ENCODE measurements around the gene ZNF205.

DNA sequence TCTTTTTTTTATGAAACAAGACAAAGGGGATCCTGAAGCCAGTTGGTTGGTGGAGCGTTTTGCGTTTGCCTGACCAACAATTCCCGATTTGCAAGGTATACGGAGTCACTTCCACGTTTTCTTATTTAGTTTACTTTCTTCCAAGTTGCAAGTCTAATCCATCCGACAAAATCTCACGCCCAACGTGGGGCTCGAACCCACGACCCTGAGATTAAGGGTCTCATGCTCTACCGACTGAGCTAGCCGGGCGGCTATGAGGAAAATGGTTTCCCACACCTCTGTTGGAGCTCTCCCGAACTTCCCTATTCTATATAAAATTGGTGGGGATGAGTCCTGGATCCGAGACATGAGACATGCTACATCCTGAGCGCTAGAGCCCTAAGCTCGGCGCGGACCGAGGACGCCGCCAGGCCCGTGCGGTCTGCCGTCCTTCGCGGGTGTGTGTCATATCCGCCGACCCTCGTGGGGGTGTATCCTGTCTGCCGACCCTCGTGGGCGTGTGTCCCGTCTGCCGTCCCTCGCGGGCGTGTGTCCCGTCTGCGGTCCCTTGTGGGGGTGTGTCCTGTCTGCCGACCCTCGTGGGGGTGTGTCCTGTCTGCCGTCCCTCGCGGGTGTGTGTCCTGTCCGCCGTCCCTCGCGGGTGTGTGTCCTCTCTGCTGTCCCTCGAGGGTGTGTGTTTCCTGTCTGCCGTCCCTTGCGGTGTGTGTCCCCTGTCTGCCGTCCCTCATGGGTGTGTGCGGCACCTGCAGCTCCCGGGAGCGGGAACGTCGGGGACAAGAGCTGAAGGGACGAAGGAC lies 45.0 kb downstream of the ZNF205 start:
- TF ChIP-seq POLR2AphosphoS5 (IDR thresholded peaks at IDR 0.05; ENCODE audit: low read depth, low read length) (no peak), TAF1 (IDR thresholded peaks at IDR 0.05; ENCODE audit: borderline replicate concordance, insufficient read depth, low read length) (no peak)

Data from PFSK-1 (cell line).